GM10847 (cell line): ENCODE measurements around the gene CDH26.

Experiments
- POLR2A ChIP-seq: IDR thresholded peaks from 2 replicates; pipeline ENCODE4 v1.6.1; 2011; ENCODE audit not compliant: insufficient read length; ENCODE audit errors: extremely low read depth

CDH26 gene

DNA sequence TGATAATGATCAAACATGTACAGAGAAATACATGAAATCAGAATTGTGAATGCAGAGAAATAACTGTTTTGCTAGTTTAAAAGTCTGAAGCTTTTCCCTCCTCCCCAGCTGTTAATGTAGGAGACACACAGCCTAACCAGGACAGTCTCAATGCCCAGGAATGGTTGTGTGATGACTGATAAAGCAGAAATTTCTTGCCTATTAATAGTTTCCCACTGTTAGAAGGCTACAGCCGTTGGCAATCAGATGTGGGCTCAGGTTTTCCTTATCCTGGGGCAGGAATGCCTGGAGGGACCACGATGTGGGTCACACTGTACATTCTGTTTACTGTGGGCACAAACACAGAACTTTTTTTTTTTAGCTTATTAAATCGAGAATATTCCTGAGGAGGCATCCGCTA, 20.0 kb upstream of the CDH26 start:
- TF ChIP-seq POLR2A, result no peak

DNA sequence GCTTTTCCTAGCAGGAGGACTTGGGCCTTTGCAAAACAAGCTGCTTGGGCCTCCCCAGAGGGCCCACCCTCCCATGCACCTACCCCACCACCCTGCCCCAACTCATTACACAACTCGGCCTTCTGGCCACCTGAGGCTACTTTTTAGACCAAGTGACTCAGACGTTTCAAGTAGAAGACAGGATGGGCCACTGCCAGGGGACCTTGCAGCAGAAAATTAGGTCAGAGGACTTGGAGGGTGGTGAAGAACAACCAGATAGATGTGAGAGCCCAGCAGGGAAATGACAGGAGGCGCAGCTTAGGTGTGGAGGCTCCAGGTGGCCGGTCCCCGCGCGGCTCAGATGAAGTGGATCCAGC, 19.5 kb upstream of the CDH26 start:
- TF ChIP-seq POLR2A, result no peak

DNA sequence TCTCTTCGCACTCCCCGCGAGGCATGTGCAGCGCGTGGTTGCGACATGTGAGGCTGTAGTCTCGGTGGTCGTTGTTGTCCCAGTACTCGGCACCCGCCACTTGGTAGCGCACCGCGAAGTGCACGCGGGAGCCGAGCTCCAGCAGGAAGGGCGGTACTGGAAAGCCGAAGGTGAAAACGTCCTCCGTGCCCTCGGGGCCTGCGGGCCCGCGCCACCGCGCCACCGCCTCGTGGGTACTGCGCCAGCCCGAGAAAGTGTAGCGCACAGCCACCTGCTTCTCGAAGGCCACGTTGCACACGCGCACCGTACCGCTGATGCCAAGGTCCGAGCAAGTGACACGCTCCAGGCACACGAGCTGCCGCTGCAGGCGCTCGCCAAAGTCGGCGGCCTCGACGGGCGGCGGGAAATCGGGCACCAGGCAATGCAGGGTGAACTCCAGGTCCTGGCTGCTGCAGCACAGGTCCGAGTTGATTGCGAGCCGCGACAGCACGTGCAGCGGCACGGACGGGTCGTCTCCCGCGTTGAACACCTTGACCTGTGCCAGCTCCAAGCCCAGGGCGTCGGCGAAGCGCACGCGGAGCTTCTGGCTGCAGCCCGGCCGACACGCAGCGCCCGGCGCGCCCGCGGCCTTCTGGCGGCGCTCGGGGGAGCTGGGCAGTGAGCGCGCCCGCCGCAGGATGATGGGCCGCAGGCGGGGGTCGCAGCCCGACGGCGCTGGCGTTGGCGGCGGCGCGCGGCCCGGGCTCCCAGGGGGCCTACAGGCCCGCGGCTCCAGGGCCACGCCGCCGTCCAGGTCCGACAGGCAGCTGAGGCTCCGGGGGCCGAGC, 19.0 kb upstream of the CDH26 start:
- TF ChIP-seq POLR2A, result no peak

DNA sequence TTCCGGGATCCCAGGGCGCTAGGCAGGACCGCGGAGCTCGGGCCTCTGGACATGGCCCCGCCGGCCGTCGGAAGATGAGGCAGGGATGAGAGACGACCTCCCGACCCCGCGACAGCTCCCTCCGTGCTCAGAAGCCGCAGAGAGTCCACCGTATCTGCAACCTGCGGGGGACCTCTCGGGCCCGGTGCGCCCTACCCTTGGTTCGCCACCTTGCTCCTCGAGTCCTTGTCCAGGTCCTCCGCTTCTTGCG, 18.4 kb upstream of the CDH26 start:
- TF ChIP-seq POLR2A, result no peak

DNA sequence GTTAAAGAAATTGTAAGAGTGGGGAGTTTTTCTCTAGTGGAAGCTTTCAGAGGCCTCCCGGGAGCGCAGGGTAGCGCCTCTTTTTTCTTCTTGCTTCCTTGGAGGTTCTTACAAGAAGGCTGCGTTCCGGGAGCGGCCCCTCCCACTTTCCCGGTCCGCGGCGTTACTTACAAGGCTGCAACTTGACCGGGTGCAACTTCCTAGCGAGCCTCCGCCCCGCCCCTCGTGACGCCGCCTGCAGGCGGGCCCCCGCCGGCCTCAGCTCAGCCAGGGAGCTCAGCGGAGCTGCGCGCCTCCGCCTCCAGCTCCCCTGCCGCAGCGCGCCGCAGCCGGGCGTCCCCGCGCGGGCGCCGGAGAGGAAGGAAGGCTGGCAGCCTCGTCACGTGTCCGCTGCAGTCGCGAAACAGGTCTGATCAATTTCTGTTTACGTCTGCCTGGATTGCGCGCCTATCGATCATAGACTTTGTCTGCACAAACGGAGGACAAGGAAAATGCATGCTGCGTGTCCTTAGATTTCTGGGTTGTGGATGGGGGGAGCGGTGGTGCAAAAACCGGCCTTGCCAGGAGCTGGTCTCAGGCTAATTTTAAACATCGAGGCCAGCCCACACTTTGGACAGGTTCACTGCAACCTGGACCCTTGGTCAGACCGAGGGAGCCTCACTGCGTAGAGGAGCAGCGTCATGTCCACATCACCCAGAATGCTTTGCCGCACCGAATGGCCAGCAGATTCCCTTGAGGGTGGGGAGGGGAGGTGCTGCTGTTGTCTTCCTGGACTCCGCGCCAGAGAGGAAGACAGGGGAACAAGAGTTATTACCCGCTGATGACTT, 17.9 kb upstream of the CDH26 start, which contains the start of the genes FAM217B and PPP1R3D:
Gene FAM217B, plus strand, starts transcription at position 261 of the 827 bp plus-strand sequence. CDS start 3,555 bp downstream, outside the sequence.
Gene PPP1R3D, minus strand, starts transcription at position 177 of the 827 bp plus-strand sequence. CDS start 374 bp downstream, outside the sequence.
- peak; percentile 79 for TF ChIP-seq POLR2A

DNA sequence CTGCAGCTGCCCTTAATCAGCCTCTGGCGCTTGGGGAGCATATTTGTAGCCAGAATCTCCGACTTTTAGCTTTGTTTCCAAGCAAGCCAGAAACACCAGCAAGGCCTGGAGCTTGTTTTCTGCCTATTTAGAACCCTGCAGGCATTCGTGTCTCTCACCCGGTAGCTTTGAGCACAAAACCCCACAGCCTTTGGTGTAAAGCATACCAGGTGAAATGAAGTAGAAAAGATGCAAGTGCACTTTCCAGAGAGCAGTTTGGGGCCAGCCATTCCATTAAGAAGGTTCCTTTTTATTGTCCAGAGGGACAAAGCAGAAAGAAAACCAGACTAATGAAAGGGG, 17.3 kb upstream of the CDH26 start:
- TF ChIP-seq POLR2A, result no peak

DNA sequence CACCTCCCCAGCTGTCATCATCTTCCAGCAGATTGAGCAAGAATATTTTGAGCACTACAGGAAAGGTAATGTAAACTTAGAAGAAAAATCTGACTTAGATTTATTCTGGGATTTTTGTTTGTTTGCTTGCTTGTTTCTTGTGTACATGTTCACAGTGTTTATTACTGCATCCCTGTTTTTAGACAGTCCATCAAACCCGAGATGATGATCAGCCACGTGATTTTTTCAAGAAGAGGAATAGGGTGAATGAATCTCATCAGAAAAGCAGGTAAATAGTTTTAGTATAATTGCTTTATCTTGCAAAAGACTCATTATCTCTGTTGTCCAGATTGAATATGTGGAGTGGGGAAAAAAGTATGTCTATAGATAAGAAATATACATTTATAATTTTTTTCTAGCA, 16.0 kb upstream of the CDH26 start:
- no peak for TF ChIP-seq POLR2A

DNA sequence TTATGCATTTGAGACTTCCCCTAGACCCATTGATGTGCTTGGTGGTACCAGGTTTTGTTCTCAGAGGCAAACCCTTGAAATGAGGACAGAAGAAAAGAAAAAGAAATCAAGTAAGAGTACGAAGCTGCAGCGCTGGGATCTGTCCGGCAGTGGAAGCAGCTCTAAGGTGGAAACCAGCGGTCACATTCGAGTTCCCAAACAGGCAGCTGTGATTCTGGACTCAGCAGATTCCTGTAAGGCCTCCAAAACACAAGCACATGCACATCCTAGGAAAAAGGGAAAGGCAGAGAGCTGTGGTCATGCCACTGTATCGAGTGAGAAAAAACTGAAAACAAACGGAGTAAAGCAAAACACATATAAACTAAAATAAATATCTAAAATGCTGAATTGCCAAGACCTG, 13.5 kb upstream of the CDH26 start:
- no peak for TF ChIP-seq POLR2A

DNA sequence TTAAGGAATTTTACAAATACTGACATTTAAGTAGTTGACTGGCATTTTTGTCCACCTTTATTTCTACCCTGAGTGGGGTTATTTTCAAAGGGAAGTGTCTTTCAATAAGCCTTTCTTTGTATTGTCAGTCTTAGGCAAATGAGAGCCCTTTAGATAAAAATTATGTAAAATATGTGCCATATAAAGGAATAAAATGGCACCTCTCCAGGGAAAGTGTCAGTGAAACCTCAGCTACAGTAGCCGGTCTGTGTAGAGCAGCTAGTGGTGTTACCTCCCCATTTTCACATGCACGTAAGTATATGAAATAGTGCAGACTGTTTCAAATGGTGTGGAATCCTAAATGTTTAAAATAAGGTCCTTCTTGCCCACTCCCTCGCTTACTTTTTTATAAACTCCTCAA, 13.0 kb upstream of the CDH26 start:
- TF ChIP-seq POLR2A, result no peak

DNA sequence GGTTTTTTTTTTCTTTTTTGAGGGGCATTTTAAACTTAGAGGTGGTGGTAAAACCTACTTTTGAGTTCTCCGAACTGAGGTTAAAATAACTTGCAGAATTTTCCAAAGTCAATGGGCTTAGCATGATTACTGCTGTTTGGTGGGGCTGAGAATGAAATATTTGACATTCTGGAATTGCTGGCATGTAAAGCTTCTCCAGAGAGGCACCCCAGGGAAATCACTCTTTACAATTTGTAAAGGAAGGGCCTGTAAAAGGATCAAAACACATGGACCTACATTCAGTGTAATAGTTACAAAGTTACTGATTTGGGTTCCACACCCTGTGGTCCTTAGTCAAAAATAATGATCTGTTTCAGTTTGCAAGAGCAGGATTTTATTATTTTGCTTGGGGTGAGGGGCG, 12.5 kb upstream of the CDH26 start:
- TF ChIP-seq POLR2A, result no peak

DNA sequence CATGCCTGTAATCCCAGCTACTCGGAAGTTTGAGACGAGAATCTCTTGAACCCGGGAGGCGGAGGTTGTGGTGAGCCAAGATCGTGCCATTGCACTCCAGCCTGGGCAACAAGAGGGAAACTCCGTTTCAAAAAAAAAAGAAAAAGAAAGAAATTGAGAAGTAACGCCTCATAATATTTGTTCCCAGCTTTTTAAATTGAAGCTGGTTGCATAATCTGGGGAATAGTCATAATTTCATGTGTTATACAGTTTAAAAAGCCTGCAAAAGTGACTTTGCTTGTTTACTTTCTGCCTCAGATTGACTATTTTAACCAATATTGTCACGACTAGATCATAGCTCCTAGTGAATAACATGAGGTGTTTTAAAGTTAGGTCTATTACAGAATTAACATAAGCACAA, 10.8 kb upstream of the CDH26 start:
- TF ChIP-seq POLR2A, result no peak

DNA sequence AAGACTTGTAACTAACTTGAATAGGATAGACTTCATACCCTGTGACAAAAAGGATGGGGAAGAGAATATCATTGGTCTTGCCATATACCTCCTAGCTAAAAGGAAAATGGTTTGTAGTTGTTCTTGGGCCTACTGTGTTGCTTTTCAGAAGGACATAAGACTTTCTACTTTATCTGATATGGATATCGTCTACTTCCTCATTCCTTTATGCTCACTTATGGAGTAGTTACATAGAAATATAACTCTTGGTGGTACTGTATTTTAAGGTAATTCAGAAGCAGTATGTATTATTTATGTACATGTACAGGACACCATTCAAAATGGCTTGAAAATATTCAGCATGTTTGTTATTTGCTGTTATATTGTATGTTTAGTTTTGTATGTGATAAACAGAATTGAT, 10.0 kb upstream of the CDH26 start:
- TF ChIP-seq POLR2A, result no peak

DNA sequence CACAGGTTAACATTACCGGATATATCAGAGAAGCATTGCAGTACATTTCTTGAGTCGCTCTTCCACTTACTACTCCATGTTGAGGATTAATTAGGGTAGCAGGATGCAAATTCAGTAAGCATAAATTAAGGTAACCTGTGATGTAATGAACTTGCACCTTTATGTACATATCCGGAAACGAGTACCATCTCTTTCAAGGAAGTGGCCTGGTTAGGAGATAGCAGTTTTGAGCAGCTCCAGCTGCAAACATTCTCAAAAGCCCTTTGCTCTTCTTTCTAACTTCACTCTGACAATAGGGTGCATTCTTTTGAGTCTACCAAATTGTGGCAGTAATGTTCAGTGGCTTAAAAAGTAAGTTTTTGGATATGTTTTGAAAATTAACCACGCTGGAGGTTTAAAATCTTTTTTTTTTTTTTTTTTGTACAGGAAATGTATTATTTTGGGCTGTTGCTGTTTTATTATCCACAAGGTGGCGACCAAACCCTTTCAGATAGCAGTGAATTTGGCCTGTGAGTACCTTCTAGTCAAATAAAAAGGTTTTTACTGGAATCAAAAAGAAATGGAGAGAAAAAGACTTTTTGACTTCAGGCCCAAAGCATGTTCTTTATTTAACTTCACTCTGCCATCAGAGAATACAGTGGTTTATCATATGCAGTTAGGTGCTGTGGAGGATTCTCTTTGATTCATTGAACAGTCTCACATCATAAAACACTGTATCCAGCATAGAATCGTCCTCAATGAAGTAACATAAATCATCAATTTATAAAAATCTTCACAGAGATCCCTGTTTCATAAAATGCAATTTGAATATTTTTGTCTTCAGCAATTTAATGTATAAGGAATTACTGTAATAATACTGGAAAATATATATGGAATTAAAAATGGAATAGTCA, 9.1 kb upstream of the CDH26 start:
- TF ChIP-seq POLR2A, result no peak

DNA sequence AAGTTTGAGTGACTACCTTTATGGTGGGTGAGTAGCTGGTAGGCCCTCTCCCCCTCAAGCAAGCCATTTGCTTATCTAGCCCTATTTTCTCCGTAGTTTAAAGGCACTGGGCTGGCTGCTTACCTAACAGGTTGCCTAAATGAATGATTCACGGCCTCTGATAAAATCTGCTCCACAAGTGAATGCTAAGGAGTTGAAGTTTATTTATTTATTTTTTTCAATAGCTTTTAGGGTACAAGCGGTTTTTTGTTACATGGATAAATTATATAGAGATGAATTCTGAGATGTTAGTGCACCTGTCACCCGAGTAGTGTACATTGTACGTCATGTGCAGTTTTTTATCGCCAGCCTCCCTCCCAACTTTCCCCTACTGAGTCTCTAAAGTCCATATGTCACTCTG, 8.3 kb upstream of the CDH26 start:
- no peak for TF ChIP-seq POLR2A

DNA sequence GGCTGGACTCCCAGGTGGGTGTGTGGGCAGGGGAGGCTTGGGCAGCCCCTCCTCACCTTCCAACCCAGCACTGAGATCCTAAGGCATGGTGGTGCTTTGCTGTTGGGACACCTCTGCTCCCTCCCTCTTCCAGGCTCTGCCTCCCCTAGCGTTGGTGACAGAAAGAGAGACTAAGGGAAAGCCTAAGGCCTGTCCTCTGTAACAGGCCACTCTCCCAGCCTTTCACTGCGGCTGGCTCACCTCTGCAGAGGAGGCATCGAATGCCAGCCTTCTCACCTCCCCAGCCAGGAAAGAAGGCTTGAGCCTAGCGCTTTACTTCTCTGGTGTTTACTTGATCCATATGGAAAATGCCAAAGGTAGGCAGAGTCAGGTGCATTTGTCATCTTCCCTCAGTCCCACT, 3.5 kb upstream of the CDH26 start:
- TF ChIP-seq POLR2A, result no peak
